SK-N-SH (cell line): ENCODE measurements around the gene OST4. TPM values are rescaled to one million over a fixed set of nuclear protein-coding genes. Genes with fewer than 3 reads are reported as not detected.

ENCODE experiments used
- CTCF ChIA-PET: fragments of 300-600, 350-600 bp; formaldehyde crosslinking; extraction: SDS; loops from one replicate; lab custom pipeline; 2021; lab: Yijun Ruan, JAX
- POLR2A ChIA-PET: fragments of 350-600 bp; sonication (Branson Sonifier 250); formaldehyde crosslinking; extraction: SDS; loops from one replicate; lab custom pipeline; 2020; ENCODE audit warnings: antibody characterized with exemption, inconsistent platforms; lab: Yijun Ruan, JAX
- DNase-seq: peaks from one replicate; pipeline ENCODE4 v3.0.0; 2012
- H2AFZ ChIP-seq: fragments of 200-600 bp; sonication (generic); 2 replicates; pipeline ENCODE4 v1.8.1; 2016; ENCODE audit warnings: antibody characterized with exemption, mild to moderate bottlenecking, low read depth
- H3F3A ChIP-seq: fragments of 200-600 bp; sonication (generic); replicated peaks from 2 replicates; pipeline ENCODE3; 2016; ENCODE audit warnings: antibody characterized with exemption, mild to moderate bottlenecking; ENCODE audit not compliant: insufficient read depth
- H3K27ac ChIP-seq, 2 experiments: fragments of 200-500 bp in 1 of 2; fragments of 200-600 bp in 1 of 2; sonication (Bioruptor generic) in 1 of 2; sonication (generic), shearing (Covaris generic) in 1 of 2; 2 replicates each; pipeline versions ENCODE4 v1.5.1 to v1.6.1; 2014 to 2016; ENCODE audit warnings: low read depth in 2 of 2, inconsistent platforms in 1 of 2, low read length in 1 of 2, mild to moderate bottlenecking in 1 of 2, mixed read lengths in 1 of 2
- H3K27me3 ChIP-seq: fragments of 200-600 bp; sonication (generic), shearing (Covaris generic); 2 replicates; pipeline ENCODE4 v1.6.1; 2016; ENCODE audit warnings: mixed run types; ENCODE audit not compliant: insufficient read depth
- H3K36me3 ChIP-seq, 2 experiments: fragments of 200-500 bp in 1 of 2; fragments of 200-600 bp in 1 of 2; sonication (Bioruptor generic) in 1 of 2; sonication (generic) in 1 of 2; replicated peaks in 1 of 2; 2 replicates each; pipeline versions ENCODE3 to v1.5.1; 2014 to 2016; ENCODE audit warnings: low read length in 1 of 2, mild to moderate bottlenecking in 1 of 2; ENCODE audit not compliant: insufficient read depth in 2 of 2, control insufficient read depth in 1 of 2
- H3K4me1 ChIP-seq, 2 experiments: fragments of 200-500 bp in 1 of 2; fragments of 200-600 bp in 1 of 2; sonication (Bioruptor generic) in 1 of 2; sonication (generic), shearing (Covaris generic) in 1 of 2; 2 replicates each; pipeline versions ENCODE4 v1.5.1 to v1.6.1; 2014 to 2016; ENCODE audit warnings: low read depth in 1 of 2, low read length in 1 of 2, mixed run types in 1 of 2; ENCODE audit not compliant: insufficient read depth in 2 of 2, control insufficient read depth in 1 of 2
- H3K4me2 ChIP-seq: fragments of 200-600 bp; sonication (generic), shearing (Covaris generic); 2 replicates; pipeline ENCODE4 v1.6.1; 2017; ENCODE audit warnings: mixed run types
- H3K4me3 ChIP-seq, 2 experiments: fragments of 200-500 bp in 1 of 2; fragments of 200-600 bp in 1 of 2; sonication (Bioruptor generic) in 1 of 2; sonication (generic), shearing (Covaris generic) in 1 of 2; 2 replicates each; pipeline versions ENCODE4 v1.5.1 to v1.8.1; 2014 to 2016; ENCODE audit warnings: low read depth in 2 of 2, inconsistent platforms in 1 of 2, low read length in 1 of 2, mild to moderate bottlenecking in 1 of 2, mixed read lengths in 1 of 2, moderate library complexity in 1 of 2
- H3K79me2 ChIP-seq: fragments of 200-600 bp; sonication (generic); 2 replicates; pipeline ENCODE4 v1.8.1; 2017; ENCODE audit warnings: mild to moderate bottlenecking; ENCODE audit not compliant: insufficient read depth
- H3K9ac ChIP-seq: fragments of 200-600 bp; sonication (generic); 2 replicates; pipeline ENCODE4 v1.6.1; 2017; ENCODE audit warnings: mixed run types
- H3K9me2 ChIP-seq: fragments of 200-600 bp; sonication (generic); 2 replicates; pipeline ENCODE4 v1.6.1; 2017; ENCODE audit warnings: mixed run types
- H3K9me3 ChIP-seq: fragments of 200-600 bp; sonication (generic); 2 replicates; pipeline ENCODE4 v1.6.1; 2017; ENCODE audit warnings: mixed run types, mild to moderate bottlenecking, moderate library complexity
- H4K20me1 ChIP-seq: fragments of 200-600 bp; sonication (generic); 2 replicates; pipeline ENCODE4 v1.6.1; 2017; ENCODE audit warnings: mild to moderate bottlenecking, mixed run types; ENCODE audit not compliant: insufficient read depth
- CHD2 ChIP-seq: fragments of 150-350 bp; IDR thresholded peaks from 2 replicates; pipeline ENCODE4 v1.6.1; 2018; ENCODE audit warnings: low read length; ENCODE audit not compliant: partially characterized antibody
- EZH2phosphoT487 ChIP-seq: fragments of 200-600 bp; sonication (generic); IDR thresholded peaks from 2 replicates; pipeline ENCODE4 v1.6.1; 2017; ENCODE audit warnings: low read depth, mixed run types, mild to moderate bottlenecking, antibody characterized with exemption, moderate library complexity, borderline replicate concordance
- FOXJ3 ChIP-seq: sonication (generic); formaldehyde crosslinking; IDR thresholded peaks from 2 replicates; pipeline ENCODE4 v1.5.1; 2020; ENCODE audit warnings: mild to moderate bottlenecking, missing genetic modification reagents
- GABPA ChIP-seq: IDR thresholded peaks from 2 replicates; pipeline ENCODE4 v1.4.0; 2012; ENCODE audit warnings: low read depth, mild to moderate bottlenecking
- GATA2 ChIP-seq: sonication (generic); formaldehyde crosslinking; IDR thresholded peaks from 2 replicates; pipeline ENCODE4 v1.5.0; 2020; ENCODE audit warnings: mild to moderate bottlenecking, missing genetic modification reagents
- MAX ChIP-seq: IDR thresholded peaks from 2 replicates; pipeline ENCODE4 v1.4.0; 2012; ENCODE audit warnings: low read depth
- NFIC ChIP-seq: IDR thresholded peaks from 2 replicates; pipeline ENCODE4 v1.4.0; 2012; ENCODE audit warnings: borderline replicate concordance
- NRF1 ChIP-seq: IDR thresholded peaks from 2 replicates; pipeline ENCODE4 v1.6.1; 2012; ENCODE audit warnings: low read depth, mild to moderate bottlenecking, low read length
- POLR2AphosphoS5 ChIP-seq: IDR thresholded peaks from 2 replicates; pipeline ENCODE4 v1.6.1; 2012; ENCODE audit warnings: low read depth, low read length
- RAD21 ChIP-seq: IDR thresholded peaks from 2 replicates; pipeline ENCODE4 v1.6.1; 2012; ENCODE audit warnings: mild to moderate bottlenecking, low read length
- RXRA ChIP-seq: IDR thresholded peaks from 2 replicates; pipeline ENCODE4 v1.4.0; 2012; ENCODE audit warnings: low read depth, mild to moderate bottlenecking, borderline replicate concordance
- SIN3A ChIP-seq: IDR thresholded peaks from 2 replicates; pipeline ENCODE4 v1.6.1; 2012; ENCODE audit warnings: low read depth, mild to moderate bottlenecking, low read length, moderate library complexity, borderline replicate concordance
- TCF12 ChIP-seq: IDR thresholded peaks from 2 replicates; pipeline ENCODE4 v1.4.0; 2012
- YY1 ChIP-seq: IDR thresholded peaks from 2 replicates; pipeline ENCODE4 v1.4.0; 2012; ENCODE audit warnings: low read depth, mild to moderate bottlenecking
- ZBTB33 ChIP-seq: IDR thresholded peaks from 2 replicates; pipeline ENCODE4 v1.4.0; 2012; ENCODE audit warnings: low read depth, borderline replicate concordance
- WGBS: methylation state at CpG from one replicate; pipeline ENCODE4 v1.1.6; 2017; ENCODE audit warnings: low lambda C conversion rate; 5-methylcytosine and 5-hydroxymethylcytosine counted together
- polyA plus RNA-seq, 3 experiments: library from polyadenylated mRNA; depleted of rRNA; stranded (reverse); fragments of >200 nt; gene quantifications; 2 replicates each; pipeline ENCODE4 v1.2.3, GENCODE V29; 2012
- TF ChIP-seq, protein P1 (sequence below): fragments of 150-350 bp; IDR thresholded peaks from 2 replicates; pipeline ENCODE4 v1.6.1; 2017; ENCODE audit warnings: antibody characterized with exemption, low read length, low read depth, borderline replicate concordance
- TF ChIP-seq, protein P2 (sequence below): IDR thresholded peaks from 2 replicates; pipeline ENCODE4; 2012
- TF ChIP-seq, protein P3 (sequence below): IDR thresholded peaks from 2 replicates; pipeline ENCODE4 v1.4.0; 2012; ENCODE audit warnings: low read depth, borderline replicate concordance

Gene OST4
- polyA plus RNA-seq, 1 of the 3 experiments (the other 2 are of a cell fraction) = 1,851 TPM

GRCh38 chr2:27059141-27059820, 12.2 kb downstream of the OST4 start:
- POLR2A ChIA-PET = interaction anchor here (0.5 to 3.8 kb wide), 8 partner anchors 8 to 858 kb away, joined by 3 to 26 read pairs (median 3); partner anchors contain the start of genes AGBL5, EMILIN1 and OST4
- 93% methylated on average over 13 of the region's 15 CpGs for WGBS
- no peaks in the 10 kb centered on the region for H3K27me3 ChIP-seq
- H3K79me2 ChIP-seq = peaks cover 5% of the 10 kb centered on the region; the same call in 1 of the 2 replicates
- peaks cover 16 to 54% of the 10 kb centered on the region in 2 experiments for H3K36me3 ChIP-seq
- no peak overlapping the region for H3K9ac ChIP-seq
- no peak overlapping the region for H3K4me2 ChIP-seq
- H3K27ac ChIP-seq = 0 out of 4 replicates have a peak overlapping the region, but pooled peaks of 1 of the 2 experiments have one; percentile 3
- H4K20me1 ChIP-seq = no peaks in the 10 kb centered on the region
- H3K4me1 ChIP-seq = peaks cover 0 to 6% of the 10 kb centered on the region in 2 experiments; a peak in 1 of 4 replicates
- H3K9me2 ChIP-seq = no peaks in the 10 kb centered on the region
- CTCF ChIA-PET = interaction anchor here (0.8 to 18.5 kb wide), 9 partner anchors 8 to 220 kb away, joined by 3 to 227 read pairs (median 6); partner anchors contain the start of genes AGBL5, EMILIN1, KHK and OST4
- no peak overlapping the region for H3K4me3 ChIP-seq
- no peak overlapping the region for H2AFZ ChIP-seq
- no peaks in the 10 kb centered on the region for H3K9me3 ChIP-seq
- peaks cover 12% of the 10 kb centered on the region for H3F3A ChIP-seq
- no peak for TF ChIP-seq SIN3A
- TF ChIP-seq NFIC = no peak
- TF ChIP-seq ZBTB33 = no peak
- TF ChIP-seq, protein P1, sequence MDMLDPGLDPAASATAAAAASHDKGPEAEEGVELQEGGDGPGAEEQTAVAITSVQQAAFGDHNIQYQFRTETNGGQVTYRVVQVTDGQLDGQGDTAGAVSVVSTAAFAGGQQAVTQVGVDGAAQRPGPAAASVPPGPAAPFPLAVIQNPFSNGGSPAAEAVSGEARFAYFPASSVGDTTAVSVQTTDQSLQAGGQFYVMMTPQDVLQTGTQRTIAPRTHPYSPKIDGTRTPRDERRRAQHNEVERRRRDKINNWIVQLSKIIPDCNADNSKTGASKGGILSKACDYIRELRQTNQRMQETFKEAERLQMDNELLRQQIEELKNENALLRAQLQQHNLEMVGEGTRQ = no peak
- TF ChIP-seq NRF1 = no peak
- TF ChIP-seq, protein P2, sequence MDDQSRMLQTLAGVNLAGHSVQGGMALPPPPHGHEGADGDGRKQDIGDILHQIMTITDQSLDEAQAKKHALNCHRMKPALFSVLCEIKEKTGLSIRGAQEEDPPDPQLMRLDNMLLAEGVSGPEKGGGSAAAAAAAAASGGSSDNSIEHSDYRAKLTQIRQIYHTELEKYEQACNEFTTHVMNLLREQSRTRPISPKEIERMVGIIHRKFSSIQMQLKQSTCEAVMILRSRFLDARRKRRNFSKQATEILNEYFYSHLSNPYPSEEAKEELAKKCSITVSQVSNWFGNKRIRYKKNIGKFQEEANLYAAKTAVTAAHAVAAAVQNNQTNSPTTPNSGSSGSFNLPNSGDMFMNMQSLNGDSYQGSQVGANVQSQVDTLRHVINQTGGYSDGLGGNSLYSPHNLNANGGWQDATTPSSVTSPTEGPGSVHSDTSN = no peak
- TF ChIP-seq RAD21 = no peak
- TF ChIP-seq MAX = no peak
- no peak for DNase-seq

DNA sequence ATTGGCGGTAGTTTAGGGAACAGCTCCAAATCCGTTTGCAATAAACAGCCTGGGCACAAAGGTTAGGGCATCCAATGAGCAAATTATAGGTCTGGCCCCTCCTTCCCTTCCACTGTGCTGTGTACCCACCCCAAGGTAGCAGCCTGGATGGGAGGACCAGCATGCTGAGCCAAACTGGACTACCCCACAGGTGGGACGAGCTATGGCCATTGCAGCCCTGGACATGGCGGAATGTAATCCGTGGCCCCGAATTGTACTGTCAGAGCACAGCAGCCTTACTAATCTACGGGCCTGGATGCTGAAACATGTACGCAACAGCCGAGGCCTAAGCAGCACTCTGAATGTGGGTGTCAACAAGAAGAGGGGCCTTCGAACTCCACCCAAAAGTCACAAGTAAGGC, 13.2 kb downstream of the OST4 start:
- no peak overlapping the region for H3K4me3 ChIP-seq
- no peak overlapping the region for H3K27ac ChIP-seq
- POLR2A ChIA-PET = interaction anchor here (0.6 to 3.8 kb wide), 7 partner anchors 7 to 669 kb away, joined by 3 to 26 read pairs (median 3); partner anchors contain the start of genes AGBL5 and OST4
- peaks cover 13 to 65% of the 10 kb centered on the region in 2 experiments for H3K36me3 ChIP-seq
- WGBS = 96% methylated on average over 10 of the region's 10 CpGs
- CTCF ChIA-PET = interaction anchor here (0.5 to 18.5 kb wide), 8 partner anchors 11 to 221 kb away, joined by 3 to 227 read pairs (median 6); partner anchors contain the start of genes EMILIN1 and KHK
- H4K20me1 ChIP-seq = no peaks in the 10 kb centered on the region
- no peaks in the 10 kb centered on the region for H3K9me2 ChIP-seq
- no peaks in the 10 kb centered on the region for H3K9me3 ChIP-seq
- peaks cover 0 to 2% of the 10 kb centered on the region in 2 experiments; a peak in 1 of 4 replicates for H3K4me1 ChIP-seq
- no peak overlapping the region for H3K9ac ChIP-seq
- H2AFZ ChIP-seq = no peak overlapping the region
- peaks cover 4% of the 10 kb centered on the region for H3F3A ChIP-seq
- H3K4me2 ChIP-seq = no peak overlapping the region
- H3K79me2 ChIP-seq = peaks cover 5% of the 10 kb centered on the region; the same call in 1 of the 2 replicates
- H3K27me3 ChIP-seq = no peaks in the 10 kb centered on the region
- no peak for DNase-seq
- TF ChIP-seq GATA2 (CRISPR knock-in tag) (no peak), YY1 (no peak), RAD21 (no peak), RXRA (no peak), SIN3A (no peak), ZBTB33 (no peak), POLR2AphosphoS5 (no peak), EZH2phosphoT487 (no peak), FOXJ3 (CRISPR knock-in tag) (no peak), TCF12 (no peak), CHD2 (no peak), GABPA (no peak)
- TF ChIP-seq, protein P3, sequence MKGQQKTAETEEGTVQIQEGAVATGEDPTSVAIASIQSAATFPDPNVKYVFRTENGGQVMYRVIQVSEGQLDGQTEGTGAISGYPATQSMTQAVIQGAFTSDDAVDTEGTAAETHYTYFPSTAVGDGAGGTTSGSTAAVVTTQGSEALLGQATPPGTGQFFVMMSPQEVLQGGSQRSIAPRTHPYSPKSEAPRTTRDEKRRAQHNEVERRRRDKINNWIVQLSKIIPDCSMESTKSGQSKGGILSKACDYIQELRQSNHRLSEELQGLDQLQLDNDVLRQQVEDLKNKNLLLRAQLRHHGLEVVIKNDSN = no peak
